Stimulated activated CD4-positive, alpha-beta T cell treated with anti-CD3 and anti-CD28 coated beads, Interleukin-12 subunit alpha, Interleukin-12 subunit beta, amount 100 ng/mL, for 24 hours (primary cell): ENCODE measurements around the gene HOXB4.

Experiments used
- DNase-seq, 2 experiments: peaks; one replicate each; pipeline ENCODE4 v3.0.0-alpha.2; 2020; ENCODE audit warnings: low read depth in 2 of 2

HOXB4 gene

GRCh38 chr17:48528936-48529682, 49.0 kb downstream of the HOXB4 start:
- no peak for DNase-seq

- DNase-seq: no peak
These were observed 49.8 kb downstream of the HOXB4 start for GRCh38 chr17:48528153-48528935.

- no peak for DNase-seq
These were observed 50.6 kb downstream of the HOXB4 start for GRCh38 chr17:48527547-48527932.

- DNase-seq: no peak
These were observed 51.3 kb downstream of the HOXB4 start for GRCh38 chr17:48526608-48527546.
